GM19328 (cell line): ENCODE measurements around the gene SNF8.

Experiments
- ATAC-seq: cut with Tn5 transposase; IDR thresholded peaks from one replicate; pipeline ENCODE4 v1.9.1; 2021; ENCODE audit warnings: mild to moderate bottlenecking, moderate library complexity; ENCODE audit not compliant: unreplicated experiment

SNF8 gene

DNA sequence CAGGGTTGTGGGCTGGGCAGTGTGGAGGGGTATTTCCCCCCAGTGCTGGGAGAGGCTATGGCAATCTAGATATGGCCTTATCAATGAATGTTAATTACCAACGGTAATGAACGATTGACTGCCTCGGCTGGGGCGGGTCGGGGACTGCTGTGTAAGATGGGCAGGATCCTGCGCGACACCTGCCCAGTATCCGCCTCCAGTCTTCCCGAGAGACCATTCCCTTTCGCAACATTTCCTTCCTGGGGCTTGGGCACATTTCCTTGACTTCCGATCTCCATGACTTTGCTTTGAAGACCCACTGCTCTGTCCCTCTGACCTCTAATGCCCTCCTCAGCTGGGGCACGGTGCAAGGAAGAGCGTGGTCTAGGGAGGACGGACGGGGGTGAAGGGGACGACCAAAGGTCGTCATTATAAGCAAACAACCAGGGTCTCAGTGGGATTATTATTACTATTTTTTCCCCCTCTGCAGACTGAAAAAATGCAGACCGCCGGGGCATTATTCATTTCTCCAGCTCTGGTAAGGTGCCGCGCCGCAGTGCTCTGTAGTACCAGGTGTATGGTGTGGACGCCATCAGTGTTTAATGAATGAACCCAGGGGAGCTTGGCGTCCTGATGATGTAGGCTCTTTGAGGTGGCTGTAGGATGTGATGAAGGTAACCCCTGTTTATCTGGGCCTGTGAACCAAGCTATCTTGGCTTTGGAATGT lies 51.5 kb downstream of the SNF8 start:
- ATAC-seq, result no peak

- no peak for ATAC-seq
Measured at GRCh38 chr17:48890086-48890485, 54.6 kb downstream of the SNF8 start.

GRCh38 chr17:48883171-48883570 lies 61.5 kb downstream of the SNF8 start:
- ATAC-seq, result no peak

GRCh38 chr17:48882272-48882671 lies 62.4 kb downstream of the SNF8 start:
- no peak for ATAC-seq
